GM12801 (cell line): ENCODE results near the gene CHMP6.

Experiments
- TF ChIP-seq, protein P1 (sequence below): IDR thresholded peaks from one replicate; pipeline ENCODE4 v1.5.1; 2011; ENCODE audit warnings: control low read depth; ENCODE audit not compliant: insufficient read length; ENCODE audit errors: extremely low read depth

CHMP6 gene

DNA sequence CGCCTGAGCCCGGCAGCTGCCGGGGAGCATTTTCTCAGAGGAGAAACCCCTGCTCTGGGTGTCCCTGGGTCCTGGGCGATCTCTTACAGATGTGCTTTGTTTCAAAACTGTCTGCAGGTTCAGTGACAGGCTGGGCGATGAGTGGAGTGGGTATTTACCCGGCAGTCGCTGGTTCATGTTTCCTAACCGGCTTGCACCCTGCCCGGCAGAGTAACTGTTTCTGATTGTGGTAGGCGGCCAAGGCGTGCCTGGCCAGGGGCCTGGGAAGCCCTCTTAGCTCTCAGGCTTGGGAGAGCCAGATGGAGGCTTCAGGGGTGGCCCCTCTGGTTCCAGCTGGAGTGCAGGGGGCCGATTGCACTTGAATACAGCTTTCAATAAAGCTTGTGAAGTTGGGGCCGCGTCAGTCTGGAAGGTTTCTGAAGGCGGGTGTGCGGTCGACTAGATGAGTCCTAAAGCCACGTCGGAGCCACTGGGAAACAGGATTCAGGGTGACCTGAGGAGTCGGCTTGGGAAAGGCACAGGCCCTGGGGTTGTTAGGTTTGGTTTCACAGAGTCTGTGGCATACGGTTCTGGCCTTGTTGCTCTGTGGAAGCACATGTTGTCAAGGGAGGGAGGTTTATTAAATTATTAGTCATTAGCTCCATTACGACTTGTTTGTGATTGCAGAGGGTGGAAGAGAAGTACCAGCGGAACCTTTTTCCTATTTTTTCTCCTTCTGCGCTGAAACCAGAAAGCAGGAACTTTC is 44.7 kb downstream of the CHMP6 start:
- TF ChIP-seq, protein P1, sequence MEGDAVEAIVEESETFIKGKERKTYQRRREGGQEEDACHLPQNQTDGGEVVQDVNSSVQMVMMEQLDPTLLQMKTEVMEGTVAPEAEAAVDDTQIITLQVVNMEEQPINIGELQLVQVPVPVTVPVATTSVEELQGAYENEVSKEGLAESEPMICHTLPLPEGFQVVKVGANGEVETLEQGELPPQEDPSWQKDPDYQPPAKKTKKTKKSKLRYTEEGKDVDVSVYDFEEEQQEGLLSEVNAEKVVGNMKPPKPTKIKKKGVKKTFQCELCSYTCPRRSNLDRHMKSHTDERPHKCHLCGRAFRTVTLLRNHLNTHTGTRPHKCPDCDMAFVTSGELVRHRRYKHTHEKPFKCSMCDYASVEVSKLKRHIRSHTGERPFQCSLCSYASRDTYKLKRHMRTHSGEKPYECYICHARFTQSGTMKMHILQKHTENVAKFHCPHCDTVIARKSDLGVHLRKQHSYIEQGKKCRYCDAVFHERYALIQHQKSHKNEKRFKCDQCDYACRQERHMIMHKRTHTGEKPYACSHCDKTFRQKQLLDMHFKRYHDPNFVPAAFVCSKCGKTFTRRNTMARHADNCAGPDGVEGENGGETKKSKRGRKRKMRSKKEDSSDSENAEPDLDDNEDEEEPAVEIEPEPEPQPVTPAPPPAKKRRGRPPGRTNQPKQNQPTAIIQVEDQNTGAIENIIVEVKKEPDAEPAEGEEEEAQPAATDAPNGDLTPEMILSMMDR: no peak

DNA sequence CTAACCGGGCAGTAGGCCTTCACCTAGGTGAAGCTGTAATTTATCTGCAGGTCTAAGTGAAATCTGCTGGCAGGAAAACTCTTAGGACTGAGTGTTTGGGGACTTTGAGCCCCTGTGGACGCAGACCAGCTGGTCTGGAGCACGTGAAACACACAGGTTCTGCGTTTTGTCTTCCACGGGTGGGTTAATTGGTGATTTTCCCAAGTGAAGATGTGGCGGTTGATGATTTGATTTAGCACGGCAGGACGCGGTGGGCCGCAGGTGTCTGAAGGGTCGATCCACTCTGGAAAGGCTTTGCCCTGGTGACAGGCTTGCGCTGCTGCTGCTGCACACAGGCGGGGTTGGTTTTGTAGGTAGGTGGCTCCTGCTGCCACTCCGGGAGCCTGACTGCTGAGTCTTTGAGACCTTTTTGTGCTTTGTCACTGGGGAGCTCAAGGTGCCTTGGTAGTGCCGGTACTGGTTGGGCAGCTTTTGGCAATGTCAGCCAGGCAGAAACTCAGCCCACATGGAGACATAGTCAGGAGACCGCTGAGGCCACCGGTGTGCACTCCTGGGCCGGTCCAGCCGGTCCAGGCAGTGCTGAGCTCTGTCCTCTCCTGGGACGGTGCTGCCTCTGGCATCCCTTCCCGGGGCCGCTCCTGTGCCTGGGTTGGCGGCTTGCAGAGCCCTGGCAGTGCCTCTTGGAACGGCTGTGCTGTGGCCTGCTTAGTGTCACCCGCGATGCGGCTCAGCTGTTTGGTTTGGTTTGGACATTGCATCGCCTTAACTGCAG is 45.6 kb downstream of the CHMP6 start:
- TF ChIP-seq, protein P1: no peak

DNA sequence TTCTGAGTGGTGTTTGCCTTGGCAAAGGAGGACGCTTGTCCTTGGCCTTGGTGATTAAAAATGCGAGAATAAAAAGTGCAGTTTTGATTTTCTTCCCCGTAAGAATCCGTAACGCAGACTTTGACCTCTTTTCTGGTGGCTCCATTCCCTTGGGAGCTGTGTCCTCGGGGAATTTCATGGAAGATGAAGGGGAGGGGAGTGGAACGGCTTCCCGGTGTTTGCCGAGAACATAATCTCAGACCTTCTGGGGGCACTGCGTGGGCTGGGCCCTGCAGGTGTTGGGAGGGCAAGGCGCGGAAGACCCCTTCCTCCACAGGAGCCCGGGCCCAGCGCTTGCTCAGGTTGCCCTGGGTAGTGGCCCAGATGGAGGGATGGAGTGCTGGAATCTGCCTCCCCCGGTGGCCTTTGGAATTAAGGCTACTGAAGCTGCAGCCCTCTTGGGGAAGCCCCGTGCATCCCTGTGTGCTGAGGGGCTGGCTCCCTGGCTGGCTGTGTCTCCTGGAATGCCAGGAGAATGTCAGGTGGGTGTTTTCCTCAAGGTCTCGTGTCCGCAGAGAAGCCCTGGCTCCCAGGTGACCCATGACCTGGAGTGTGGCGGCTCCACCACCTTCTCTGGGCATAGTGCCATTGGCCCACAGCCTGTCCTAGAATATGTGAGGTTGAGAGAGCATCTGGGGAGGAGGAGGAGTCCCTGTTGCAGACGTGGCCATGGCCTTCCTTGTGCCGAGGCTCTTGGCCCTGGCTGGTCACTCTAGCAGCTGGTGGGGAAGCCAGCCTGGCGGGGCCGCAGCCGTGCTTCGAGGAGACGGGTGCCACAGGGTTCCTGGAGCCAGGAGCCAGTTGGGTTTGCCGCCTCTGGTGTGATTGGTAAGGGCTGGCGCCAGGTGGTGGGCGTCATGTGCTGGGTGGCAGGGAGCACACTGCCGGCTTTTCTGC is 46.4 kb downstream of the CHMP6 start:
- TF ChIP-seq, protein P1: no peak

DNA sequence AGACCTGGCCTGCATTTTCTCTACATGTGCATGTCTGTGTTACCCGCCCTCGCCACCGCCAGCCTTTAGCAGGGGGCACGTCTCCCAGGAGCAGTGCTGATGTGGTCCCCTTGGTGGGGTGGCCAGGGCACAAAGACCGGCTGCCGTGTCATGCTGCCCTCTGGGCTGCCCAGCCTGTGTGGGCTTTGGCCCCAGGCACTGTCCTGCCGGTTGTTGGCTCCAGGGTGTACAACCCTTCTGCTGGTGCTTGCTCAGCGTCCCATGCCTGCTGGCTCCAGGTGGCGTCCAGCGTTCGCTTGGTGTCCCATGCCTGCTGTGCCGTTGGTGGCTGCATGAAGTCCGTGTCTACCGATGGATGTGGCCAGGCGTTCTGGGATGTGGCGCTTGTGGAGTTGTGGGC is 47.5 kb downstream of the CHMP6 start:
- TF ChIP-seq, protein P1: no peak

DNA sequence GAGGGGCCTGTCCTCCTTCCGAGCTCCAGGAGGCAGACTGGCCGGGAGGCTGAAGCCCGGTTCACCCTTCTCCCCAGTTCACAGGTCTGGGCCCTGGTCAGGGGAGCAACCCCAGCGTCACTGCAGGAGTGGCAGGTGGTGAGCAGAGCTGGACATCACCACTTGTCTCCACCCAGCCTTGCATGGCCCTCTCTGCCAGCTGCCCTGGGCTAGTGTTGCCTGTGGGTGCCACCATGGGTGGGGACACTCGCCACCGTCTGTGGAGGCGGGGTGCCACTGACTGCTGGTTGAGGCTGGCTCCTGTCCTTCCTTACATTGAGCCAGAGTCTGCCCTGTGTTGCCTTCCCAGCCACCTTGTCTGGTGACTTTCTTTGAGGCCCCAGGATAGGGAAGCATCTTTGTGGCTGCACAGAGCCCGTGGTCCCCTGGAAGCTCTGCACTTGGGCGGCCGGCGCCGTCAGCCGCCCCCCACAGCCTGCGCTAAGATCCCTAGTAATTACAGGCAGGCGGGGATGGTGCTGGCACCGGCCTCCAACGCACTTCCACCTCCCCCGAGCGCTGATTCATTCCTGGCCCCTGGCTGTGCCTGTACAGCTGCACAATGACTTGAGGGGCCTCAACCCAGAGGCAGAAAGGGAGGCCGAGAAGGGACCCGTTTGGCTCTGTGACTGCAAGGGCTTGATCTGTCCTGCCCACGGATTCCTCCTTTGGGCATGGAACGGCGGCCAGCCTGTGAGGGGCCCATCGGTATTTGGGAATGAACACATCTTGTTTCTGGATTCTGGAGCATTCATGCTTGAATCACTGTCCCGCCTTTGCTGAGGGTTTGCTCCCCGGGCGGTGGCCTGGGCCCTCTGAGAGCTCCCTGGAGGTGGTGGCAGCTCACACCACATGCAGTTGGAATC is 48.5 kb downstream of the CHMP6 start:
- TF ChIP-seq, protein P1: no peak

DNA sequence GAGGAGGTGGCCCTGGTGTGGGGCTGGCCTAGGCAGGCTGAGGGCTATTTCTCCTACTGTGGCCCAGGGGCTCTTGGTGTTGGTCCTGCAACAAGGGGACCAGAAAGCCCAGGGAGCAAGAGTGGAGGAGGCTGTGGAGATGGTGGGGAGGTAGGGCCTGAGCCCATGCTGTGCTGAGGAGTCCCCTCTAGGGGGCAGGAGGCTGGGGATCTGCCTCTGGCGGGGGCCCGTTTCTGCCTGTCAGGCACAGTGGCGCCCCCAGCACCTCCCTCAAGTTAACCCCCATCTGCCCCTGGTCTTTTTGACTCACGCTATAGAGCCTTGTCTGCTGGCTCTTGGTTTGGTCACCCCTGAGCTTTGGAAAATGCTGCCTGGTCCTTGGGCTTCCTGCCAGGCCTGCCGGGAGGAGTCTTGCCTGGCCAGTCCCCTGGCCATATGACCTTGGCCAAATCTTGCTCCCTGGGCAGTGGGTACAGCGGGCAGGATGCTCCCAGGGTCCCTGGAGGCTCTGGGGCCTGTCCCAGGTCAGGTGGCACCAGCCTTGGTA is 49.2 kb downstream of the CHMP6 start:
- TF ChIP-seq, protein P1: no peak
